OCI-LY7 (cell line): ENCODE measurements around the gene NAALADL2.

Experiments
- CTCF ChIP-seq: fragments of 200-600 bp; sonication (generic); conservative IDR thresholded peaks from 2 replicates; pipeline ENCODE4 v1.5.1; 2014; ENCODE audit warnings: mild to moderate bottlenecking, antibody characterized with exemption, low read length, moderate library complexity, mixed read lengths
- EZH2phosphoT487 ChIP-seq: fragments of 200-600 bp; sonication (generic); IDR thresholded peaks from 2 replicates; pipeline ENCODE4 v1.6.1; 2018; ENCODE audit warnings: low read depth, borderline replicate concordance, mild to moderate bottlenecking, mixed run types, antibody characterized with exemption, low read length, moderate library complexity, mixed read lengths

DNA sequence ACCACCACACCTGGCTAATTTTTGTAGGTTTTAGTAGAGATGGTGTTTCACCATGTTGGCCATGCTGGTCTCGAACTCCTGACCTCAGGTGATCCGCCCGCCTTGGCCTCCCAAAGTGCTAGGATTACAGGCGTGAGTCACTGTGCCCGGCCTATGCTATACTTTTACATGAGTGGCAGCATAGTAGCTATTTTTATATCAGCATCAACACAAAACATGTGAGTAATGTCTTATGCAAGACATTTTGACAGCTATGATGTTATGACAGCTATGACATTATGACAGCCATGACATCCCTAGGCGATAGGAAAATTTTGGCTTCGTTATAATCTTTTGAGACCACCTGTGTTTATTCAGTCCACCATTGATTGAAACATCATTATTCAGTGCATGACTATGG, 4.1 kb upstream of the NAALADL2 start:
- TF ChIP-seq CTCF (no peak), EZH2phosphoT487 (no peak)
